Fibroblast of lung (primary cell): ENCODE results near the gene ZDHHC16. TPM values are rescaled to one million over a fixed set of nuclear protein-coding genes. Genes with fewer than 3 reads are reported as not detected.
A peak's percentile ranks its signal among the peaks of the same experiment; 100 is the strongest.
"Not testable (repeated sequence)": the region's sequence is repeated elsewhere in the genome, so short reads cannot be mapped to it uniquely, and the experiment has no call there.

ENCODE experiments used
- DNase-seq, 2 donors: peaks; one replicate each; pipeline versions ENCODE4 v3.0.0 to v3.0.0-alpha.2; 2010; ENCODE audit warnings: low read depth in 2 of 2
- H2AFZ ChIP-seq: 2 replicates; pipeline ENCODE4 v1.5.1; 2012; ENCODE audit warnings: low read length, control low read depth, inconsistent platforms
- H3K27ac ChIP-seq: 2 replicates; pipeline ENCODE4 v1.5.1; 2011; ENCODE audit warnings: low read length, control low read depth; ENCODE audit not compliant: insufficient read depth
- H3K27me3 ChIP-seq: 2 replicates; pipeline ENCODE4 v1.5.1; 2011; ENCODE audit warnings: mild to moderate bottlenecking, low read length; ENCODE audit not compliant: control insufficient read depth, insufficient read depth
- H3K36me3 ChIP-seq: 2 replicates; pipeline ENCODE4 v1.5.1; 2011; ENCODE audit warnings: low read length; ENCODE audit not compliant: control insufficient read depth, insufficient read depth
- H3K4me1 ChIP-seq: 2 replicates; pipeline ENCODE4 v1.5.1; 2011; ENCODE audit warnings: low read length; ENCODE audit not compliant: control insufficient read depth, insufficient read depth; ENCODE audit errors: extremely low read depth
- H3K4me2 ChIP-seq: 2 replicates; pipeline ENCODE4 v1.5.1; 2011; ENCODE audit warnings: low read length, control low read depth; ENCODE audit not compliant: insufficient read depth; ENCODE audit errors: extremely low read depth
- H3K4me3 ChIP-seq, 4 experiments: fragments of 200-600 bp in 1 of 4; sonication (generic) in 1 of 4; replicated peaks in 1 of 4; 2 replicates each; pipeline ENCODE4 v1.5.1; 2011 to 2016; ENCODE audit warnings: low read length in 4 of 4, low read depth in 3 of 4, mild to moderate bottlenecking in 3 of 4, control low read depth in 2 of 4, inconsistent platforms in 1 of 4, mixed read lengths in 1 of 4; ENCODE audit not compliant: insufficient read depth in 1 of 4; ENCODE audit errors: control extremely low read depth in 1 of 4
- H3K79me2 ChIP-seq: 2 replicates; pipeline ENCODE4 v1.5.1; 2012; ENCODE audit warnings: mild to moderate bottlenecking, low read length, inconsistent platforms; ENCODE audit not compliant: control insufficient read depth, insufficient read depth
- H3K9ac ChIP-seq: 2 replicates; pipeline ENCODE4 v1.5.1; 2011; ENCODE audit warnings: mild to moderate bottlenecking, low read length, control low read depth; ENCODE audit not compliant: insufficient read depth
- H3K9me3 ChIP-seq: 2 replicates; pipeline ENCODE4 v1.5.1; 2012; ENCODE audit warnings: low read depth, low read length; ENCODE audit not compliant: control insufficient read depth, insufficient read depth
- H4K20me1 ChIP-seq: 2 replicates; pipeline ENCODE4 v1.5.1; 2011; ENCODE audit warnings: low read length; ENCODE audit not compliant: control insufficient read depth, insufficient read depth; ENCODE audit errors: extremely low read depth
- CTCF ChIP-seq, 2 donors: IDR thresholded peaks in 1 of 2; conservative IDR thresholded peaks in 1 of 2; 1 replicate in 1 of 2; 2 replicates in 1 of 2; pipeline ENCODE4 v1.5.1; 2011 to 2012; ENCODE audit warnings: low read length in 2 of 2, control low read depth in 1 of 2, inconsistent platforms in 1 of 2, low read depth in 1 of 2, mild to moderate bottlenecking in 1 of 2
- EZH2 ChIP-seq: IDR thresholded peaks from 2 replicates; pipeline ENCODE4 v1.5.1; 2012; ENCODE audit warnings: low read length, control low read depth, mild to moderate bottlenecking; ENCODE audit errors: missing control alignments
- polyA plus RNA-seq, 2 donors: library from polyadenylated mRNA; depleted of rRNA in 1 of 2; stranded (reverse) in 1 of 2; unstranded in 1 of 2; fragments of >200 nt; gene quantifications; 2 replicates each; pipeline ENCODE4 v1.2.1, GENCODE V29; 2011 to 2012; ENCODE audit warnings: missing spikeins in 1 of 2
- total RNA-seq: library from RNA; depleted of rRNA; stranded (reverse); fragments of >200 nt; gene quantifications from 2 replicates; pipeline ENCODE4 v1.2.1, GENCODE V29; 2014

ZDHHC16 gene
- total and polyA plus RNA-seq, 2 donors (not counting 1 experiment from before 2014, with no cell fraction given), result 39.3 to 60.2 TPM

- TF ChIP-seq CTCF (conservative IDR thresholded peaks at IDR 0.05 in 1 of 2, IDR thresholded peaks at IDR 0.05 in 1 of 2; ENCODE audit: low read depth in 1 of 2, low read length in 2 of 2), result no peak
- no peak for TF ChIP-seq EZH2
- no peaks in the 10 kb centered on the region for H3K27me3 ChIP-seq
- no peak overlapping the region for H3K9ac ChIP-seq
- H2AFZ ChIP-seq, result no peak overlapping the region
- no peaks in the 10 kb centered on the region for H3K4me1 ChIP-seq
- peaks cover 7% of the 10 kb centered on the region for H3K36me3 ChIP-seq
- DNase-seq, result peak; percentile 66 to 90
- no peaks in the 10 kb centered on the region for H3K9me3 ChIP-seq
- no peak overlapping the region for H3K4me2 ChIP-seq
- H3K79me2 ChIP-seq, result no peaks in the 10 kb centered on the region
- no peak overlapping the region for H3K27ac ChIP-seq
- H3K4me3 ChIP-seq, result no peak overlapping the region
- no peaks in the 10 kb centered on the region for H4K20me1 ChIP-seq
These were observed 30.1 kb downstream of the ZDHHC16 start for GRCh38 chr10:97475936-97476594.

GRCh38 chr10:97479410-97479809 is 33.4 kb downstream of the ZDHHC16 start:
- not testable (repeated sequence) for H3K9me3 ChIP-seq, H3K27me3 ChIP-seq, H3K36me3 ChIP-seq, H3K27ac ChIP-seq, H3K4me3 ChIP-seq, H3K9ac ChIP-seq, H3K4me2 ChIP-seq, H3K4me1 ChIP-seq, H2AFZ ChIP-seq, H4K20me1 ChIP-seq
- peak in 1 of 2 donors; percentile 27 for DNase-seq
- peaks cover 11% of the 10 kb centered on the region for H3K79me2 ChIP-seq

GRCh38 chr10:97479939-97480338 is 34.0 kb downstream of the ZDHHC16 start:
- Histone ChIP-seq H3K79me2 (peaks cover 14% of the 10 kb centered on the region), H3K9me3 (no peaks in the 10 kb centered on the region), H3K9ac (no peak overlapping the region), H3K4me3 (no peak overlapping the region), H3K4me1 (no peaks in the 10 kb centered on the region), H3K27me3 (no peaks in the 10 kb centered on the region), H4K20me1 (no peaks in the 10 kb centered on the region), H3K27ac (no peak overlapping the region), H3K4me2 (no peak overlapping the region), H2AFZ (no peak overlapping the region), H3K36me3 (peaks cover 9% of the 10 kb centered on the region)
- no peak for TF ChIP-seq EZH2
- TF ChIP-seq CTCF (conservative IDR thresholded peaks at IDR 0.05 in 1 of 2, IDR thresholded peaks at IDR 0.05 in 1 of 2; ENCODE audit: low read depth in 1 of 2, low read length in 2 of 2), result no peak
- DNase-seq, result no peak
